Astrocyte (in vitro differentiated cells and primary cell): Measurements from ENCODE around the gene PIAS1. TPM values are rescaled to one million over a fixed set of nuclear protein-coding genes. Genes with fewer than 3 reads are reported as not detected.

Experiments
- DNase-seq: peaks from one replicate; pipeline ENCODE4 v3.0.0-alpha.2; 2010; ENCODE audit warnings: low read depth
- FAIRE-seq: peaks from 2 replicates; lab custom pipeline; 2011; peaks lifted over from hg19 to GRCh38; lab: Jason Lieb, UNC
- H2AFZ ChIP-seq: 2 replicates; pipeline ENCODE4 v1.6.0; 2012; ENCODE audit warnings: low read depth, low read length, inconsistent platforms
- H3K27ac ChIP-seq: 2 replicates; pipeline ENCODE4 v1.5.1; 2011; ENCODE audit warnings: low read depth, low read length, inconsistent platforms
- H3K27me3 ChIP-seq: 2 replicates; pipeline ENCODE4 v1.6.0; 2011; ENCODE audit warnings: low read length, inconsistent platforms; ENCODE audit not compliant: insufficient read depth
- H3K36me3 ChIP-seq: 2 replicates; pipeline ENCODE4 v1.5.1; 2011; ENCODE audit warnings: low read length, inconsistent platforms; ENCODE audit not compliant: insufficient read depth
- H3K4me1 ChIP-seq: 2 replicates; pipeline ENCODE4 v1.5.1; 2011; ENCODE audit warnings: low read length, inconsistent platforms; ENCODE audit not compliant: insufficient read depth
- H3K4me2 ChIP-seq: 2 replicates; pipeline ENCODE4 v1.6.0; 2012; ENCODE audit warnings: low read length, inconsistent platforms
- H3K4me3 ChIP-seq: 2 replicates; pipeline ENCODE4 v1.5.1; 2011; ENCODE audit warnings: low read depth, mild to moderate bottlenecking, low read length, inconsistent platforms; ENCODE audit not compliant: insufficient read depth
- H3K79me2 ChIP-seq: 2 replicates; pipeline ENCODE4 v1.6.0; 2012; ENCODE audit warnings: mild to moderate bottlenecking, low read length, inconsistent platforms; ENCODE audit not compliant: insufficient read depth
- H3K9ac ChIP-seq: 2 replicates; pipeline ENCODE4 v1.6.0; 2012; ENCODE audit warnings: mild to moderate bottlenecking, low read length, inconsistent platforms
- H3K9me3 ChIP-seq: 2 replicates; pipeline ENCODE4 v1.5.1; 2012; ENCODE audit warnings: low read depth, mild to moderate bottlenecking, low read length, inconsistent platforms; ENCODE audit not compliant: insufficient read depth
- H4K20me1 ChIP-seq: 2 replicates; pipeline ENCODE4 v1.6.0; 2012; ENCODE audit warnings: low read length, inconsistent platforms; ENCODE audit not compliant: insufficient read depth
- H3K27ac Mint-ChIP-seq: one replicate; pipeline ENCODE4 v1.8.0; 2021; ENCODE audit warnings: mild to moderate bottlenecking, mixed read lengths; ENCODE audit not compliant: unreplicated experiment
- H3K27me3 Mint-ChIP-seq: one replicate; pipeline ENCODE4 v1.8.0; 2021; ENCODE audit warnings: low read depth, mixed read lengths; ENCODE audit not compliant: unreplicated experiment
- H3K36me3 Mint-ChIP-seq: one replicate; pipeline ENCODE4 v1.8.0; 2021; ENCODE audit warnings: low read depth, mixed read lengths; ENCODE audit not compliant: unreplicated experiment
- H3K4me1 Mint-ChIP-seq: one replicate; pipeline ENCODE4 v1.8.0; 2021; ENCODE audit warnings: low read depth, mixed read lengths; ENCODE audit not compliant: unreplicated experiment
- H3K4me3 Mint-ChIP-seq: one replicate; pipeline ENCODE4 v1.8.0; 2021; ENCODE audit warnings: mild to moderate bottlenecking, moderate library complexity, mixed read lengths; ENCODE audit not compliant: unreplicated experiment
- H3K9me3 Mint-ChIP-seq: one replicate; pipeline ENCODE4 v1.8.0; 2021; ENCODE audit warnings: mild to moderate bottlenecking, mixed read lengths; ENCODE audit not compliant: unreplicated experiment
- CTCF ChIP-seq: IDR thresholded peaks from 2 replicates; pipeline ENCODE4 v1.5.1; 2011; ENCODE audit warnings: low read depth, mild to moderate bottlenecking, inconsistent platforms, low read length, moderate library complexity; ENCODE audit not compliant: insufficient read depth
- EZH2 ChIP-seq: IDR thresholded peaks from 2 replicates; pipeline ENCODE4 v1.6.1; 2012; ENCODE audit warnings: mild to moderate bottlenecking, low read length, inconsistent platforms; ENCODE audit not compliant: insufficient read depth
- total RNA-seq: library from RNA; stranded (reverse); gene quantifications from 2 replicates; pipeline ENCODE4 v1.2.1, GENCODE V29; 2021

The PIAS1 gene
- total RNA-seq, 1 donor from 2014 or later, result 30.2 TPM

GRCh38 chr15:68020685-68021084, 33.4 kb upstream of the PIAS1 start:
- H3K4me2 ChIP-seq, result no peak overlapping the region
- Mint-ChIP-seq H3K4me1 (no peaks in the 10 kb centered on the region), H3K9me3 (peaks cover 2% of the 10 kb centered on the region), H3K27me3 (peaks cover 12% of the 10 kb centered on the region), H3K4me3 (no peak overlapping the region), H3K27ac (no peak overlapping the region), H3K36me3 (peaks cover 2% of the 10 kb centered on the region)
- no peaks in the 10 kb centered on the region for H3K9me3 ChIP-seq
- FAIRE-seq (no peak), DNase-seq (no peak)
- no peak overlapping the region for H2AFZ ChIP-seq
- no peaks in the 10 kb centered on the region for H3K27me3 ChIP-seq
- no peaks in the 10 kb centered on the region for H3K4me1 ChIP-seq
- no peak overlapping the region for H3K4me3 ChIP-seq
- TF ChIP-seq EZH2, result no peak
- TF ChIP-seq CTCF, result no peak
- no peak overlapping the region for H3K9ac ChIP-seq
- H3K27ac ChIP-seq, result no peak overlapping the region
- H3K79me2 ChIP-seq, result no peaks in the 10 kb centered on the region
- no peaks in the 10 kb centered on the region for H4K20me1 ChIP-seq
- no peaks in the 10 kb centered on the region for H3K36me3 ChIP-seq

- no peak overlapping the region for H3K9ac ChIP-seq
- peaks cover 2% of the 10 kb centered on the region for H3K36me3 Mint-ChIP-seq
- no peaks in the 10 kb centered on the region for H3K4me1 ChIP-seq
- no peaks in the 10 kb centered on the region for H3K9me3 ChIP-seq
- FAIRE-seq (no peak), DNase-seq (no peak)
- no peak overlapping the region for H2AFZ ChIP-seq
- H3K4me3 ChIP-seq, result no peak overlapping the region
- H3K4me1 Mint-ChIP-seq, result no peaks in the 10 kb centered on the region
- H3K79me2 ChIP-seq, result no peaks in the 10 kb centered on the region
- no peaks in the 10 kb centered on the region for H4K20me1 ChIP-seq
- no peak overlapping the region for H3K27ac ChIP-seq
- H3K4me2 ChIP-seq, result no peak overlapping the region
- no peak for TF ChIP-seq EZH2
- TF ChIP-seq CTCF, result no peak
- peaks cover 2% of the 10 kb centered on the region for H3K9me3 Mint-ChIP-seq
- no peaks in the 10 kb centered on the region for H3K36me3 ChIP-seq
- H3K27me3 Mint-ChIP-seq, result peaks cover 12% of the 10 kb centered on the region
- no peak overlapping the region for H3K27ac Mint-ChIP-seq
- H3K27me3 ChIP-seq, result no peaks in the 10 kb centered on the region
- H3K4me3 Mint-ChIP-seq, result no peak overlapping the region
These were observed 32.1 kb upstream of the PIAS1 start for GRCh38 chr15:68022061-68022460.

- Mint-ChIP-seq H3K36me3 (peaks cover 2% of the 10 kb centered on the region), H3K27me3 (peaks cover 16% of the 10 kb centered on the region), H3K9me3 (no peaks in the 10 kb centered on the region), H3K4me3 (no peak overlapping the region), H3K27ac (no peak overlapping the region), H3K4me1 (no peaks in the 10 kb centered on the region)
- Histone ChIP-seq H3K4me1 (no peaks in the 10 kb centered on the region), H3K27ac (no peak overlapping the region), H3K9ac (no peak overlapping the region), H3K36me3 (no peaks in the 10 kb centered on the region), H4K20me1 (no peaks in the 10 kb centered on the region), H3K4me3 (no peak overlapping the region), H2AFZ (no peak overlapping the region), H3K27me3 (no peaks in the 10 kb centered on the region), H3K4me2 (no peak overlapping the region), H3K79me2 (no peaks in the 10 kb centered on the region), H3K9me3 (no peaks in the 10 kb centered on the region)
- TF ChIP-seq CTCF (no peak), EZH2 (no peak)
- FAIRE-seq (no peak), DNase-seq (no peak)
These were observed 30.6 kb upstream of the PIAS1 start for GRCh38 chr15:68023307-68024101.
